ENCODE data around the gene PRPF40B.
"Not testable (repeated sequence)": the region's sequence is repeated elsewhere in the genome, so short reads cannot be mapped to it uniquely, and the experiment has no call there.

PRPF40B gene

GRCh38 chr12:49609875-49610154 is 13.5 kb upstream of the PRPF40B start:
- DNase-seq = no peak

GRCh38 chr12:49610785-49611184 is 12.6 kb upstream of the PRPF40B start:
- not testable (repeated sequence) for DNase-seq

DNA sequence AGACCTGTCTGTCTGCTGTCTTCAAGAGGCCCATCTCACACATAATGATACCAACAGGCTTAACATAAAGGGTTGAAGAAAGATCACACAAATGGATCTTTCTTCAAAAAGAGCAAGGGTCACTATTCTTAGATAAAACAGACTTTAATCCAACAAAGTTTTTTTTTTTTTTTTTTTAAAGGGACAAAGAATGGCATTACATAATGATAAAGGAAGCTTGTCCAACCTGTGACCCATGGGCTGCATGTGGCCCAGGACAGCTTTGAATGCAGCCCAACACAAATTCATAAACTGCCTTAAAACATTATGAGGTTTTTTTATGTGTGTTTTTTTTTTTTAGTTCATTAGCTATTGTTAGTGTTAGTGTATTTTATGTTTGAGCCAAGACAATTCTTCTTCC is 11.2 kb upstream of the PRPF40B start:
- no peak for DNase-seq

GRCh38 chr12:49615725-49616124 is 7.6 kb upstream of the PRPF40B start:
- DNase-seq = peak; percentile 31

DNA sequence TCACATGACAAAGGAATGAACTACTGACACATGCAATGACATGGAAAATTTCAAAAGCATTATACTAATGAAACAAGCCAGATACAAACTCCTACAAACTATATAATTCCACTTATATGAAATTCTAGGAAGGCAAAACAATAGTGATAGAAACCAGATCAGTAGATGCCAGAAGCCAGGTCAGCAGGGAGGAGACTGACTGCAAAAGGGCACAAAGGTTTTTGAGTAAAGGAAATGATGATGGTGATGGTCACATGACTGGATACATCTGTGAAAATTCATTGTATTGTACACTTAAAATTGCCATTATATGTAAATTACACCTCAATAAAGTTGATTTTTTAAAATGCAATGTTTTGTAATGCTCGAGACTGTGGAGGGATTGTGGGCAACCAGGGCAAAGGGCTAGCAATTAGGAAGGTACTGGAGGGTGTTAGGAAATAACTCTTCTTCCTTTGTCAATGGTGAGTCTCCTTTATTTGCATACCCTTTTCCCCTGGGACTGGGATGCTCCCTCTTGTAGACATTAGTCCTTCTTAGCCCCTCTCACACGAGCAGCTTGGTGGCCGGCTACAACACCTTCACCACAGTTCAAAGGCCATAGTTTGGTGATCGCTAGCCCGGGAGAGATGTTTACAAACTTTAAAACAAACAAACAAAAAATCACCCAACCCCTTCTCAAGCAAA is 6.7 kb upstream of the PRPF40B start:
- no peak for DNase-seq

GRCh38 chr12:49618576-49618975 is 4.8 kb upstream of the PRPF40B start:
- no peak for DNase-seq

DNA sequence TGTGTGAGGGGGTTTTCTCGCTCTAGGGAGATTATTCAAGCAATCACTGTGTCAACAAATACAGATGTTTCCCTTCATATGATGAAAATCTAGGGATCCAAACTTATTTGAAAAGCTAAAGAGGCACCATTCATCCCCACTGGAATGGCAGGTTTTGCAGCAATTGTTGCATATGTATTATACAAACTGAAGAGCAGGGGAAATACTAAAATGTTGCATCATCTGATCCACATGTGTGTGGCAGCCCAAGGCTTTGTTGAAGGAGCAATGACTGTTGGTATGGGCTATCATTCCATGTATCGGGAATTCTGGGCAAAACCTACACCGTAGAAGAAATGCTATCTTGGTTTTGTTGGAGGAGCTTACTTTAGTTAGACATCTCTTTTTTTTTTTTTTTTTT is 4.1 kb upstream of the PRPF40B start:
- DNase-seq = no peak

- no peak for DNase-seq
These were observed 1.5 kb upstream of the PRPF40B start for GRCh38 chr12:49621651-49622500.

DNA sequence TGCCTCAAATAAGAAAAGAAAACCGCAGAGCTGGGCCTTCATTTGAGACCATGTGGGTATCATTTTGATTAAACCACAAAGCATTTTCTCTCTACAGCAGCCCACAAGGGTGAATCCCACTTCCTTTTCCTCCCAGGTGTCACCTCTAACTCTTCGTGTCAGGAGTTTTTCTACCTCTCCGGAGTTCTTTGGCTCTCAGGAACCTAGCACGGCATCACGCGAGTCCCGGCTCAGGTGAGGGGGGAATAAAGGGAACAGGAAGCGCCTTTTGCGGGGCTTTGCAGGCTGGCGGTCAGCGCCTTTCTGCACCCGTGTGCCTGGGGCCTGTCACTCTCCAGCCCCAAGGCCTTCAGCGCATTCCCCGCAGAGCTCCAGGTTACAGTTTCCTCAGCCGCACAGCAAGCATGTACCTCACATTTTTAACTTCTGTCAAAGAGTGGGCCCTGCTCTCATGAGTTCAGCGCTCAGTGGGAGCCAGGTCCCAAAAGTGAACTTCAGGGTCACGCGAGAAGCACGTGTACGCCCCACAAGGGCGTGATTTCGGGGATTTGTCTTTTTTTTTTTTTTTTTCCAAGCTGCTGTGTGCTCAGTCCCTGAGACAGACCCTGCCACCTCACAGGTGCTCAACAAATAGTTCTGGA is 740 bp upstream of the PRPF40B start:
- DNase-seq = no peak

DNA sequence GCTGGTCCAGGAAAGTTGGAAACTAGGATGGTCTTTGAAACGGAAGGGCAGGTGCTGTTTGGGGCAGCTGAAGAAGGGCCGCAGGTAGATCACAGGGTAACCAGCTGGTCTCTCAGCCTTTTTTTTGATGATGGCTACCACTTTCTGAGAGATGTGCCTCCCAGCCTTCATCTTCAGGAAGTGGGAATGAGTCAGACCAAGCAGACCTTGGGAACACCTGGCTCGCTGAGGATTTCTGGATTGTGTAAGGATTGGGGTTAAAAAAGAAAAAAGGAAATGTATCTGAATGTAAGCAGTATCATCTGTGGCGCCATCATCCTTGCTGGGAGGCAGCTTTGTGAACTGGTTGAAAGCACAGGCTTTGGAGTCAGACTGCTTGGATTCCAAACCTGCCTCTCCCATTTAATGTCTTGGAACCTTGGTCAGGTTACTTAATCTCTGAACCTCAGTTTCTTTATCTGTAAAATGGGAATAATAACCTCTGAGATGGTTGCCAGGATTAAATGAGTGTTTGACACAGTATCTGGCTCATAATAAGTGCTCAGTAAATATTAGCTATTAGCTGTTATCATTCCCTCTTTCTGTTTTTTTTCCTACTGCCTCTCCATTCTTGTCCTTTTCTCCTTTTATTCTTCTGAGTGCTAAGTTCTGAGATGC is 1.7 kb downstream of the PRPF40B start:
- peak; percentile 90 for DNase-seq

GRCh38 chr12:49626169-49626835 is 2.9 kb downstream of the PRPF40B start:
- peak; percentile 66 for DNase-seq

DNA sequence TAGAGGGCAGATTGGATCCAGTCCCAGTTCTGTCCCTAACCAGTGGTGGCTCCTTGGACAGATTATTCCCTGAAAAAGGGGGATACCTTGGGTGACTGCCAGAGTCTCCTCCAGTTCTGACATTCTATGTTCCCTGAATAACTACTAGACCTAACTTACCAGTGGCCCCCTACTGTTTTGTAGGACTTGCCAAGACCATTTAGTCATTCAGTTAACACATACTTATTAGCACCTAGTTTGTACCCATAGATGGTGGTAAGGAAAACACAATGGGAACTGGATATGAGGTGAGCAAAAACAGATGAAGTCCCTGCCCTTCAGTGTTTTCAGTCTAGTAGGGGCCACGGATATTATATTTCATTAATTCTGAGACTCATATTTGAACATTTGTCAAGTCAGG is 3.5 kb downstream of the PRPF40B start:
- DNase-seq = no peak

DNA sequence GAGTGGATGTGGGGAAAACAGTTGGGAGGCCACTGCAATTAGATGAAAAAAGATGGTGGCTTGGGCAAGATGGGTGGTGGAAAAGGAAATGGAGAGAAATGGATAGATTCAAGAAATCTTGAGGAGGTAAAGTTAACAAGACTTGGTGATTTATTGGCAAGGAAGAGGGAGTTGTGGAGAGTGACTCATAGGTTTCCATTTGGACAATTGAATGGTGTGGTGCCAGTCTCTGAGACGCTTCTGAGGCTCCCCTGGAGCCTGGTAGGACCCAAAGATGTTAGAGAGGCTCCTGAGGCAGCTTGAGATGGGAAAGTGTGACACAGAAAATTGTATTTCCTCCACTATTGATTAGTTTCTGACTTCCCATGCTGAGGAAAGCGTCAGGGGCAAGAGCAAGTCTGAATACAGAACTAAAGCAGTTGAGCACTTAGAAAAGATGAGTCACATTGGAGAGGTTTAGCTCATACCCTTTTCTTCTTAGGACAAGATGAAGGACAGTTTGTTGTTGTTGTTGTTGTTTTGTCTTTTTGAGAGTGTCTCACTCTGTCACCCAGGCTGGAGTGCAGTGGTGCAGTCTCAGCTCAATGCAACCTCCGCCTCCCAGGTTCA is 4.5 kb downstream of the PRPF40B start:
- peak; percentile 67 for DNase-seq

DNA sequence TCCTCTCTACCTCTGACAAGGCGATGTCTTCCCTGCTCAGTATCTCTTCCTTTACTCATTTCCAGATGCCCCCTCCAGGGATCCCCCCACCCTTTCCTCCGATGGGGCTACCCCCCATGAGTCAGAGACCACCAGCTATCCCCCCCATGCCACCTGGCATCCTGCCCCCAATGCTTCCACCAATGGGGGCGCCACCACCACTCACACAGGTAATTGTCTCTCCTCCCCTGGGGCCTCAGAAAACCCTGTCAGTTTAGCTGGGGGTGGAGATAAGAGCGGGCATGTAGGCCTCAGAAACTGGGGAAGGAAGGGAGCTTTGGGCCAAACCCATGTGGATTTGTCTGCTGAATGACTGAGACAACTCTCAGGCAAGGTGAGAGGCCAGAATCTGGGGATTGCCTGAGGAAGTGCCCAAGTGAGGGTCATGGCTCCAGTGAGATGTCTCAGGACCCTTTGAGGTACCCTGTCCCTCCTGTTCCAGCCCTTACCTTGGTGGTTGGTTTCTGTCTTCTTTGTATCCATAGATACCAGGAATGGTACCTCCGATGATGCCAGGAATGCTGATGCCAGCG is 8.1 kb downstream of the PRPF40B start:
- DNase-seq = no peak

- no peak for DNase-seq
These were observed 9.0 kb downstream of the PRPF40B start for GRCh38 chr12:49632401-49632800.

DNA sequence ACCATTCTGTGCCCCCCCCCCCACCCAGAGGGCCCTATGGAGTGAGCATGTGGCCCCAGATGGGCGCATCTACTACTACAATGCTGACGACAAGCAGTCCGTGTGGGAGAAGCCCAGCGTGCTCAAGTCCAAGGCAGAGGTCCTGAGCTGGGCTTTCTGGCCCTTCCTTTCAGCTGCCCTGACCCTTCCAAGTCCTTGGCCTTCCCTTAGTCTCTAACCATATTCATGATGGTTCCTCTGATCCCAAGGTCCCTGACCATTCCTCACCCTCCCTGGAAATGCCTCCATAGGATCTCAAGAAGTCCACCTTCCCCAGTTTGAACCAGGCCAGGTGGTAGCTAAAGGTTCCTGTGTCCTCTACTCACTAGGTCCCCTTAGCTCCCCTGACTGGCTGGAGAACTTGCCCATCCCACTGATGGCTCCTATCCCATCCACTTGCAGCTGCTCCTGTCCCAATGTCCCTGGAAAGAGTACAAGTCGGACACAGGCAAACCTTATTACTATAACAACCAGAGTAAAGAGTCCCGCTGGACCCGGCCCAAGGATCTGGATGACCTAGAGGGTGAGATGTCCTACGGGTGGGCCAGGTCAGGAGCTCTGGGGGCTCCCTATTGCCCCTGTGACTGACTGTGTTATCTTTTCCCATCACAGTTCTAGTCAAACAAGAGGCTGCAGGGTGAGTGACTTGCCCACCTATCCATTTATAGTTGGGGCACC is 9.8 kb downstream of the PRPF40B start:
- DNase-seq = no peak

DNA sequence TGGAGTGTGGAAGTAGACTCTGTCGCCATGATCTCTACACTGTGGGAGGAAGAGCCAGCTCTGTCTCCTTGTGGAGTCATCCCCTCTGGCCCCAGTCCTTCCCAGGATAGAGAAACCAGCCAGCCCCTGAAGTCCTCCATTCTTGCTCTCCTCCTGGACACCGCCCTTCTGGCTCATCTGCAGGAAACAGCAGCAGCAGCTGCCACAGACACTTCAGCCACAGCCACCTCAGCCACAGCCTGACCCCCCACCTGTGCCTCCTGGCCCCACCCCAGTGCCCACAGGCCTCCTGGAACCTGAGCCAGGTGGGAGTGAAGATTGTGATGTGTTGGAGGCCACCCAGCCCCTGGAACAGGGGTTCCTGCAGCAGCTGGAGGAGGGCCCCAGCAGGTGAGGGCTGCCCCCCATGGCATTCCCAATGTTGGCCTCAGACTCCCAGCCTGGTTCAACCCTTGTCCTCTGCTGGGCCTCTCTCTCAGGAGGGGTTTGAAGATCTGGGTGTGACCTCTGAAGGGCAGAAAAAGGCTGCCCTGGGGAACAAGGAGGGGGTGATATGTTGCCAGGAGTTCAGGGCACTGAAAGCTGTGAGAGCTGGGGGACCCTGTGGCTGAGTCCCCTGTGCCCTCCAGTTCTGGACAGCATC is 10.5 kb downstream of the PRPF40B start:
- no peak for DNase-seq

DNA sequence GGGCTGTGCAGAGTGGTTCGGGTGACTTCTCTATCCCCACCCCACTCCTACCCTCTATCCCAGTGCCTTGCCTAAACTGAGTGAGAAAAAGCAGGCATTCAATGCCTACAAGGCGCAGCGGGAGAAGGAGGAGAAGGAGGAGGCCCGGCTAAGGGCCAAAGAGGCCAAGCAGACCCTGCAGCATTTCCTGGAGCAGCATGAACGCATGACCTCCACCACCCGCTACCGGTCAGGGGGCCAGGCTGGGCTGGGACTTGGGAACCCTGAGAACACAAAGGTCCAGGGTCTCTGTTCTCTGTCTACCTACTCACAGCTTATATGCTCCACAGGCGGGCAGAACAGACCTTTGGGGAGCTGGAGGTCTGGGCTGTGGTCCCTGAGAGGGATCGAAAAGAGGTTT is 11.7 kb downstream of the PRPF40B start:
- no peak for DNase-seq

DNA sequence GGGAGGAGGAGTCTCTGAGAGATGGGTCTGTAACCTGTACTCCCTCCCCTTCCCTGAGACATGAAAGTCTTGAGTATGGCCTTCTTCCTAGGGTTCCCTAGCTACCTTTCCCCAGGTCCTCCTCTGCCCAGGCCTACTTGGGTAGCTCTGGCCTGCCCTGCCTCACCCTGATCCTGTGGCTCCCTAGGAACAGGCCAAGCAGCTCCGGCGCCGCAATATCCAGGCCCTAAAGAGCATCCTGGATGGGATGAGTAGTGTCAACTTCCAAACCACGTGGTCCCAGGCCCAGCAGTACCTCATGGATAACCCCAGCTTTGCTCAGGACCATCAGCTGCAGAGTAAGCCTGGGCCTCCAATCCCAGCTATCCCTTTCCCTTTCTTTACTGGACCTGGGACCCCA is 12.3 kb downstream of the PRPF40B start:
- no peak for DNase-seq

GRCh38 chr12:49636574-49636973 is 13.2 kb downstream of the PRPF40B start:
- DNase-seq = no peak

Measured in NCI-H226 (cell line).